IPS-18c (cell line): ENCODE results near the gene MARCHF10.
"Not testable (repeated sequence)": the region's sequence is repeated elsewhere in the genome, so short reads cannot be mapped to it uniquely, and the experiment has no call there.

Experiments used
- H3K4me3 ChIP-seq: 2 replicates; pipeline ENCODE4 v1.7.0; 2013; ENCODE audit warnings: low read depth, mild to moderate bottlenecking, low read length, moderate library complexity; ENCODE audit not compliant: insufficient read depth
- H3K9me3 ChIP-seq: one replicate; pipeline ENCODE4 v1.6.1; 2013; ENCODE audit warnings: mild to moderate bottlenecking, low read length, moderate library complexity; ENCODE audit not compliant: control insufficient read depth, insufficient read depth

Gene MARCHF10

GRCh38 chr17:62698459-62698858, 109.7 kb downstream of the MARCHF10 start:
- H3K9me3 ChIP-seq, H3K4me3 ChIP-seq: not testable (repeated sequence)

- Histone ChIP-seq H3K4me3 (no peak overlapping the region), H3K9me3 (no peaks in the 10 kb centered on the region)
Observed at GRCh38 chr17:62696726-62697490, 111.2 kb downstream of the MARCHF10 start.

- Histone ChIP-seq H3K9me3 (no peaks in the 10 kb centered on the region), H3K4me3 (no peak overlapping the region)
Observed at GRCh38 chr17:62696256-62696655, 111.9 kb downstream of the MARCHF10 start.

GRCh38 chr17:62695093-62695738, 112.9 kb downstream of the MARCHF10 start:
- not testable (repeated sequence) for H3K4me3 ChIP-seq, H3K9me3 ChIP-seq

- Histone ChIP-seq H3K9me3 (no peaks in the 10 kb centered on the region), H3K4me3 (no peak overlapping the region)
Observed at GRCh38 chr17:62693616-62694409, 114.3 kb downstream of the MARCHF10 start.

GRCh38 chr17:62692721-62693431, 115.2 kb downstream of the MARCHF10 start:
- Histone ChIP-seq H3K9me3 (no peaks in the 10 kb centered on the region), H3K4me3 (no peak overlapping the region)

GRCh38 chr17:62692159-62692651, 115.9 kb downstream of the MARCHF10 start:
- Histone ChIP-seq H3K9me3 (no peaks in the 10 kb centered on the region), H3K4me3 (no peak overlapping the region)

- not testable (repeated sequence) for H3K4me3 ChIP-seq, H3K9me3 ChIP-seq
Observed at GRCh38 chr17:62691589-62691915, 116.6 kb downstream of the MARCHF10 start.

- H3K9me3 ChIP-seq: no peaks in the 10 kb centered on the region
- H3K4me3 ChIP-seq: no peak overlapping the region
Observed at GRCh38 chr17:62690168-62690897, 117.8 kb downstream of the MARCHF10 start.

- no peaks in the 10 kb centered on the region for H3K9me3 ChIP-seq
- H3K4me3 ChIP-seq: no peak overlapping the region
Observed at GRCh38 chr17:62689441-62690167, 118.5 kb downstream of the MARCHF10 start.

- no peak overlapping the region for H3K4me3 ChIP-seq
- no peaks in the 10 kb centered on the region for H3K9me3 ChIP-seq
Observed at GRCh38 chr17:62688398-62689160, 119.5 kb downstream of the MARCHF10 start.

- Histone ChIP-seq H3K4me3 (no peak overlapping the region), H3K9me3 (no peaks in the 10 kb centered on the region)
Observed at GRCh38 chr17:62687997-62688396, 120.1 kb downstream of the MARCHF10 start.

GRCh38 chr17:62684179-62684578, 123.9 kb downstream of the MARCHF10 start:
- H3K9me3 ChIP-seq: no peaks in the 10 kb centered on the region

GRCh38 chr17:62681939-62682381, 126.2 kb downstream of the MARCHF10 start:
- no peaks in the 10 kb centered on the region for H3K9me3 ChIP-seq
- H3K4me3 ChIP-seq: no peak overlapping the region

More at GRCh38 chr17:62684179-62684578, 123.9 kb downstream of the MARCHF10 start:
- no peak overlapping the region for H3K4me3 ChIP-seq

- Histone ChIP-seq H3K9me3 (no peaks in the 10 kb centered on the region), H3K4me3 (no peak overlapping the region)
Observed at GRCh38 chr17:62681061-62681938, 126.8 kb downstream of the MARCHF10 start.
